ENCODE data around the gene DGCR8. TPM values are rescaled to one million over a fixed set of nuclear protein-coding genes. Genes with fewer than 3 reads are reported as not detected.
A peak's percentile ranks its signal among the peaks of the same experiment; 100 is the strongest.

The DGCR8 gene
- total and polyA plus RNA-seq, 2 donors from 2014 or later, result 12.2 to 40.1 TPM

- Histone ChIP-seq H3K27ac (ENCODE audit: low read depth in 2 of 2, low read length in 2 of 2) (no peak overlapping the region), H3K9me3 (ENCODE audit: control insufficient read depth in 2 of 3, insufficient read depth in 1 of 3, low read length in 3 of 3) (no peaks in the 10 kb centered on the region), H3K4me3 (ENCODE audit: low read length in 3 of 3) (no peak overlapping the region), H3K4me1 (ENCODE audit: control insufficient read depth in 2 of 3, insufficient read depth in 2 of 3, low read depth in 1 of 3, low read length in 3 of 3) (peaks cover 0 to 9% (median 0%) of the 10 kb centered on the region in 3 donors), H3K27me3 (ENCODE audit: control insufficient read depth, insufficient read depth, low read length) (no peaks in the 10 kb centered on the region), H3K36me3 (ENCODE audit: control insufficient read depth in 2 of 3, insufficient read depth in 3 of 3, low read length in 3 of 3) (peaks cover 0 to 30% (median 11%) of the 10 kb centered on the region in 3 donors), H3K9ac (ENCODE audit: low read length in 3 of 3) (no peak overlapping the region)
- no peak for FAIRE-seq
- TF ChIP-seq, protein P1, sequence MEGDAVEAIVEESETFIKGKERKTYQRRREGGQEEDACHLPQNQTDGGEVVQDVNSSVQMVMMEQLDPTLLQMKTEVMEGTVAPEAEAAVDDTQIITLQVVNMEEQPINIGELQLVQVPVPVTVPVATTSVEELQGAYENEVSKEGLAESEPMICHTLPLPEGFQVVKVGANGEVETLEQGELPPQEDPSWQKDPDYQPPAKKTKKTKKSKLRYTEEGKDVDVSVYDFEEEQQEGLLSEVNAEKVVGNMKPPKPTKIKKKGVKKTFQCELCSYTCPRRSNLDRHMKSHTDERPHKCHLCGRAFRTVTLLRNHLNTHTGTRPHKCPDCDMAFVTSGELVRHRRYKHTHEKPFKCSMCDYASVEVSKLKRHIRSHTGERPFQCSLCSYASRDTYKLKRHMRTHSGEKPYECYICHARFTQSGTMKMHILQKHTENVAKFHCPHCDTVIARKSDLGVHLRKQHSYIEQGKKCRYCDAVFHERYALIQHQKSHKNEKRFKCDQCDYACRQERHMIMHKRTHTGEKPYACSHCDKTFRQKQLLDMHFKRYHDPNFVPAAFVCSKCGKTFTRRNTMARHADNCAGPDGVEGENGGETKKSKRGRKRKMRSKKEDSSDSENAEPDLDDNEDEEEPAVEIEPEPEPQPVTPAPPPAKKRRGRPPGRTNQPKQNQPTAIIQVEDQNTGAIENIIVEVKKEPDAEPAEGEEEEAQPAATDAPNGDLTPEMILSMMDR (IDR thresholded peaks at IDR 0.05; ENCODE audit: borderline replicate concordance, extremely low read depth, insufficient read depth), result no peak
- intact Hi-C loops (cut with DNase I), result loop anchor here (10.0 kb wide), 1 partner anchor 88 kb away; the partner anchor contains the start of gene TANGO2
- DNase-seq, result peak in 1 of 5 donors; percentile 73
These were observed 32.8 kb downstream of the DGCR8 start for GRCh38 chr22:20112623-20113511.

- Histone ChIP-seq H3K4me3 (ENCODE audit: low read length in 3 of 3) (no peak overlapping the region), H3K27ac (ENCODE audit: low read depth in 2 of 2, low read length in 2 of 2) (no peak overlapping the region), H3K4me1 (ENCODE audit: control insufficient read depth in 2 of 3, insufficient read depth in 2 of 3, low read depth in 1 of 3, low read length in 3 of 3) (peaks cover 0 to 17% (median 4%) of the 10 kb centered on the region in 3 donors), H3K27me3 (ENCODE audit: control insufficient read depth, insufficient read depth, low read length) (no peaks in the 10 kb centered on the region), H3K36me3 (ENCODE audit: control insufficient read depth in 2 of 3, insufficient read depth in 3 of 3, low read length in 3 of 3) (peaks cover 0 to 22% (median 7%) of the 10 kb centered on the region in 3 donors), H3K9me3 (ENCODE audit: control insufficient read depth in 2 of 3, insufficient read depth in 1 of 3, low read length in 3 of 3) (no peaks in the 10 kb centered on the region), H3K9ac (ENCODE audit: low read length in 3 of 3) (no peak overlapping the region)
- peak in 1 of 5 donors; percentile 71 for DNase-seq
- TF ChIP-seq, protein P1 (IDR thresholded peaks at IDR 0.05; ENCODE audit: borderline replicate concordance, extremely low read depth, insufficient read depth), result no peak
- intact Hi-C loops (cut with DNase I), result loop anchor here (10.0 kb wide), 1 partner anchor 89 kb away; the partner anchor contains the start of gene TANGO2
- no peak for FAIRE-seq
These were observed 33.7 kb downstream of the DGCR8 start for GRCh38 chr22:20113551-20114310.

DNA sequence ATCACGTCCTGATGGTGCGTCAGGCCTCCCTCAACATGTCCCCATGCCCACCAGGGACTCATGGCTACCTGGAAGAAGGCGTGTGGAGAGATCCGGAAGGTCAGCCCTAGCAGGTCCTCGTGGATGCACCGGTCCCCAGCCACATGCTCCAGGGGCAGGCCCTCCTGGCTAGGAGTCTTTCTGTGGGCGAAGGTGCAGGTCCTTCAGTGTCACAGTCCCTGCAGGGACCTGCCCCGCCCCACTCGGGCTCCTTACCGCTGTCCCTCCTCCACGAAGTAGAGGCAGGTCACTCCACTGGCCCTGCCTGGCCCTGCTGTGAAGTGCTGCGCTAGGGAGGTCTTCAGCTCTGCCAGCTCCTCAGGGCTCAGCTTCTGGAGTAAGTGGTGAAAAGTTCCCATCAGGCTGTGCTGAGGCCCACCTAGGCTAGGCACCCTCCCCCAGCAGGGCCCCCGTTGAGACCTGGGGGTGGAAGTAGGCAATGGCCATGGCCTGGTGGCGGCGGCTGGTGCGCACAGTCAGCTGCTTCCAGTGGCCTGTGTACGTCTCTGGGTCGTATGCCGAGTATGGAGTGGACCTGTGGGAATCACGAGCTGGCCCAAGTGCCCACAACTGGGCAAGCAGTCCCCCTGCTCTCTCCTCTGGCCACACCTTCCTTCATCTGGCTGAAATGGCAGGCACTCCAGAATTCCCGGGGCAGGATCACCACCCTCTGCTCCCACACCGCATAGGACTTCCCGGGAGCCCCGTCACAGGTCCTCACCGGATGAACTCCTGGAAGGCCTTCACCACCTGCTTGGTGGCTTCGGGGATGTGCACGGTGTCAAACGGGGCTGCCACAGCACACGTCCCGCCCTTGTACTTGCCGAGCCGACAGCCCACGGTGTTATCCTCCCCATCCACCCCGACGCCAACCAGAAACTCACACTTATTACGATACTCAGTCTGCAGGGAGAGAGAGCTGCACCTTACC is 34.8 kb downstream of the DGCR8 start:
- FAIRE-seq, result no peak
- no peak overlapping the region for H3K9ac ChIP-seq (ENCODE audit: low read length in 3 of 3)

More for the DNA sequence above, 34.8 kb downstream of the DGCR8 start:
- no peaks in the 10 kb centered on the region for H3K27me3 ChIP-seq (ENCODE audit: control insufficient read depth, insufficient read depth, low read length)
- H3K36me3 ChIP-seq (ENCODE audit: control insufficient read depth in 2 of 3, insufficient read depth in 3 of 3, low read length in 3 of 3), result peaks cover 0 to 23% (median 5%) of the 10 kb centered on the region in 3 donors
- H3K4me1 ChIP-seq (ENCODE audit: control insufficient read depth in 2 of 3, insufficient read depth in 2 of 3, low read depth in 1 of 3, low read length in 3 of 3), result peaks cover 0 to 18% (median 4%) of the 10 kb centered on the region in 3 donors
- no peaks in the 10 kb centered on the region for H3K9me3 ChIP-seq (ENCODE audit: control insufficient read depth in 2 of 3, insufficient read depth in 1 of 3, low read length in 3 of 3)
- TF ChIP-seq, protein P1 (IDR thresholded peaks at IDR 0.05; ENCODE audit: borderline replicate concordance, extremely low read depth, insufficient read depth), result no peak
- no peak overlapping the region for H3K4me3 ChIP-seq (ENCODE audit: low read length in 3 of 3)
- no peak overlapping the region for H3K27ac ChIP-seq (ENCODE audit: low read depth in 2 of 2, low read length in 2 of 2)
- intact Hi-C loops (cut with DNase I), result loop anchor here (10.0 kb wide), 1 partner anchor 90 kb away; the partner anchor contains the start of gene TANGO2
- DNase-seq, result peak in 1 of 5 donors; percentile 80

Measured in kidney (tissue), 14 donors.